ENCODE data around the gene GNPTAB. TPM values are rescaled to one million over a fixed set of nuclear protein-coding genes. Genes with fewer than 3 reads are reported as not detected.

Gene GNPTAB
- total and polyA plus RNA-seq, 5 donors, result 25.6 to 53.6 (median 50.7) TPM

DNA sequence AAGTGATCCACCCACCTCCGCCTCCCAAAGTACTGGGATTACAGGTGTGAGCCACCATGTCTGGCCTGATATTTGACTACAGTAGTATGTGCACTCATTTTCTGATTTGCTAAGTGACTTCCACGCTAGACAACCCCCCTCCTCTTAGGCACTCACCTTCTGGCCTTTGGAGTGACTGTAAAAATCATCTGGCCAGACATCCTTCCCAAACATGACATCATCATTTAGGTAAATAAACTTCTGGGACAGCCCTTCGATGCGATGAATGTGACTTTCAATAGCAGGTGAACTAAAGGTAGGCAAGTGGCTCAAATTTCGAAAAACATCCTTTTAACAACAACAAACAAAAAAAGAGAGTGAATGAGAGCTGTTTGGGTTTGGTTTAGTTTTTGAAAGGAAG lies 60.9 kb downstream of the GNPTAB start:
- Histone ChIP-seq H3K27ac (ENCODE audit: low read length) (no peak overlapping the region), H3K4me1 (ENCODE audit: control insufficient read depth, insufficient read depth, low read length) (no peaks in the 10 kb centered on the region), H3K9me3 (ENCODE audit: control insufficient read depth, low read length) (no peaks in the 10 kb centered on the region), H3K27me3 (ENCODE audit: control insufficient read depth, insufficient read depth) (no peaks in the 10 kb centered on the region), H3K4me3 (ENCODE audit: low read length) (no peak overlapping the region)
- DNase-seq, result no peak
- intact Hi-C loops (cut with DNase I), result loop anchor here in 2 of 4 donors (5.0 kb wide), 2 partner anchors 67 to 72 kb away; no protein-coding TSS in a partner anchor
- ATAC-seq, result no peak
- 92% methylated on average over 5 of the region's 5 CpGs for WGBS

DNA sequence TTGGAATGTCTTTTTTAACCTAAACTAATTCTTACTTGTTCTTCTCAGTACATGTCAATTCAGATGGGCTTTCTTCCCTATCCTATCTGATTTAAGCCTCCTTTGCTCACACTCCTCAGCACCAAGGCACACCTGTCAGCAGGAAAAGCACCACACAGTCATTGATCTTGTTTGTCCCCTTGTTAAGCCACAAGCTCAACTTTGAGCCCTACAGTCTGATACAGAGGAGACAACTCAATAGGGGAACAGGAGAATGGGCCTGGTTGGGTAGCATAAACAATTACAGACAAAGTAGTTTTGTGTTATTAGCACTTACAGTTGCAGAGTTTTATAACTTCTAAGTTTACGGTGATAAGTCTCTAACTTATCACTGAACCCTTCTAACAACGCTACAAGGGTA lies 62.0 kb downstream of the GNPTAB start:
- ATAC-seq (no peak), DNase-seq (no peak)
- no peaks in the 10 kb centered on the region for H3K4me1 ChIP-seq (ENCODE audit: control insufficient read depth, insufficient read depth, low read length)
- H3K27me3 ChIP-seq (ENCODE audit: control insufficient read depth, insufficient read depth), result no peaks in the 10 kb centered on the region
- WGBS, result 76% methylated on average over 2 of the region's 2 CpGs
- H3K4me3 ChIP-seq (ENCODE audit: low read length), result no peak overlapping the region
- intact Hi-C loops (cut with DNase I), result no loop called here
- no peak overlapping the region for H3K27ac ChIP-seq (ENCODE audit: low read length)
- no peaks in the 10 kb centered on the region for H3K9me3 ChIP-seq (ENCODE audit: control insufficient read depth, low read length)

DNA sequence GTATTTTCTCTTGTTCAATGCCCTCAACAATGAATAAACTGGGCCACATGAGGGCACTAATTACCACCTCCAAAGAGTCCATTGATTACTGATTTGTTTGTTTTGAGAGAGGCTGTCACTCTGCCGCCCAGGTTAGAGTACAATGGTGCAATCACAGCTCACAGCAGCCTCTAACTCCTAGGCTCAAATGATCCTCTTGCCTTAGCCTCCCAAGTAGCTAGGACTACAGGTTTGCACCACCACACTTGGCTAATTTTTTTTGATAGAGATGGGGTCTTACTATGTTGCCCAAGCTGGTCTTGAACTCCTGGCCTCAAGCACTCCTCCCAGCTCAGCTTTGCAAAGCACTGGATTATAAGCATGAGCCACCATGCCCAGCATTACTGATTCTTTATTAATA lies 63.2 kb downstream of the GNPTAB start:
- DNase-seq (no peak), ATAC-seq (no peak)
- intact Hi-C loops (cut with DNase I), result no loop called here
- Histone ChIP-seq H3K27me3 (ENCODE audit: control insufficient read depth, insufficient read depth) (no peaks in the 10 kb centered on the region), H3K27ac (ENCODE audit: low read length) (no peak overlapping the region), H3K4me1 (ENCODE audit: control insufficient read depth, insufficient read depth, low read length) (peaks cover 2% of the 10 kb centered on the region), H3K4me3 (ENCODE audit: low read length) (no peak overlapping the region), H3K9me3 (ENCODE audit: control insufficient read depth, low read length) (no peaks in the 10 kb centered on the region)
- WGBS, result 90% methylated on average over 1 of the region's 1 CpG

DNA sequence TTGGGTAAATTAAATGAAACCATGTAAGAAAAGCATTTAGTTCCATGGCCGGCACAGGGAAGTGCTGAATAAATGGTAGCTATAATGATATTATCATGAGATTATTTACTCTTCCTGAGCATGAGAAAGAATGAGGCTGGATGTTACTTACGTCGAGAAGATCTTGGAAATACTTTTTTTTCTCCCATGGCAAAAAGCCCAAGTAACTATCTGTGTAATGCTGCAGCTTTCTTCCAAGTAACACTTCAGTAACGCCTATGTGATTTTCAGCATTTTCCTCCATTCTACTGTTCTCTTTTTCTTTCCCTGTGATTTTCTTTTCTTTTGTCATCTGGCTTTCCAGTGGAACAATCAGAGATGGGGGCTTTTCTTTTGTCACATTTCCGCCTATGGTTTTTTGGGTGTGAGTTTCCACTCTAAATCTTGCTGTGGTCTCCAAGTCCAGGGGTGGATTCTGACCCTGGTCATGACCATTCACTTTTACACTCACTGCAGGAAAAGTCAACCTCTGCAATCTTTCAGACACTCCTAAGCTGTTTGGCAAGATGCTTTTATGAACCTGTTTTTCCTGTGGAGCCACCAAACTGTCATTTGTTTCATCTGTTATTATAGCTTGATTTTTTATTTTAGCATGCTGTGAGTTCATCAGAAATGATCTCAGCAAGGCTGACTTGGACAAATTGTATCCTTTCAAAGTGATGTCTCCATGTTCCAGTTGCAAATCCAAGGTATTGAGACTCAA lies 66.5 kb downstream of the GNPTAB start:
- intact Hi-C loops (cut with DNase I), result no loop called here
- no peak for DNase-seq
- H3K4me3 ChIP-seq (ENCODE audit: low read length), result no peak overlapping the region
- H3K27me3 ChIP-seq (ENCODE audit: control insufficient read depth, insufficient read depth), result no peaks in the 10 kb centered on the region
- WGBS, result 54% methylated on average over 5 of the region's 5 CpGs
- no peaks in the 10 kb centered on the region for H3K9me3 ChIP-seq (ENCODE audit: control insufficient read depth, low read length)
- ATAC-seq, result no peak
- no peak overlapping the region for H3K27ac ChIP-seq (ENCODE audit: low read length)
- peaks cover 2% of the 10 kb centered on the region for H3K4me1 ChIP-seq (ENCODE audit: control insufficient read depth, insufficient read depth, low read length)

DNA sequence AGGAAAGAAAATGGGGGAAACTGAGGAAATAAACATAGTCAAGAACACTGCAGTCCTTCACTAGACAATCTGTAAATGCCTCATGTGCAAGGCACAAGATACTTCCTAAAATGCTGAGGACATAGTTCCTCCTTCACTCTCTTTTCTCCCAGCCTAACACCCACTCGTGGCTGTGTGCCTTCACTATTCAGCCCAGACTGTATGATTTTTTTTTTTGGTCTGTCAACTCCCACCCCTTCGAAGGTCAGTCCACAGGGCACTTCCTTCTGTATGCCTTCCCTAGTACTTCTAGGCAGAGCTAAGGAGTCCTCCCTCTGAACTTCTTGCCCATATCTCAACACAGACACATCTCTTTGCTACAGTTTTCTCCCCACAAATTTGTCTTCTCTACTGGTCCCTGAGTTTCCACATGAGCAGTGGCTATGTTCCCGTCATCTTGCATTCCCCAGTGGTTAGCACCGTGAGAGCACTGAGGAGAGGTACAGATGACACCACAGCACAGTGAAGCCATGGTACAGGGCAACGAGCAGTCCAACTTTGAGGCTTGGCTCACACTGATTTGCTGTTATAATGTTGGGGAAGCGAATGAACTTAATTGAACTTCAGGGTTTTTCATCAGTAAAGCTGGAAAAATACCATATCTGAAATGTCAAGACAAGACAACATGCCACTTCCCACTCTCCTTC lies 67.4 kb downstream of the GNPTAB start:
- Histone ChIP-seq H3K27ac (ENCODE audit: low read length) (peak overlapping the region; percentile 13), H3K4me3 (ENCODE audit: low read length) (no peak overlapping the region), H3K27me3 (ENCODE audit: control insufficient read depth, insufficient read depth) (no peaks in the 10 kb centered on the region), H3K4me1 (ENCODE audit: control insufficient read depth, insufficient read depth, low read length) (peaks cover 2% of the 10 kb centered on the region), H3K9me3 (ENCODE audit: control insufficient read depth, low read length) (no peaks in the 10 kb centered on the region)
- ATAC-seq, result peak; percentile 62 to 68
- intact Hi-C loops (cut with DNase I), result no loop called here
- 54% methylated on average over 6 of the region's 6 CpGs for WGBS
- no peak for DNase-seq

DNA sequence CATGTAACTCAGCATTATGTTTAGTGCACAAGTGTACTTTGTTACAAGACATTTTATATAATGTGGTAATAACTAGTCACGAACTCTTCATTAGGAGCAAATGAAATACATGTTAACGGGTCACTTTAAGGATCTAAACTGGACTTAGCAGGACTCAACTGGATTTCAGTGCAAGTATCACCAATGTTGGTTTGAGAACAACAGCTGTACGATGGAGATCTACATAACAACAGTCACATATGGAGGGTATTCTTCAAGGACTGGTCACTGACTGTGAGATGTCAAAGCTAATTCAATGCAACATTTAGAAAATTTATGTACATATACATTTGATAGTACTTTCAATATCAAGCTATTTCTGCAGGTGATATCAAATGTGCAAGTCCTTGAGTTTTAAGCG lies 69.0 kb downstream of the GNPTAB start:
- no peak overlapping the region for H3K27ac ChIP-seq (ENCODE audit: low read length)
- no peak overlapping the region for H3K4me3 ChIP-seq (ENCODE audit: low read length)
- WGBS, result 91% methylated on average over 4 of the region's 4 CpGs
- intact Hi-C loops (cut with DNase I), result no loop called here
- no peaks in the 10 kb centered on the region for H3K9me3 ChIP-seq (ENCODE audit: control insufficient read depth, low read length)
- ATAC-seq, result no peak
- no peaks in the 10 kb centered on the region for H3K27me3 ChIP-seq (ENCODE audit: control insufficient read depth, insufficient read depth)
- peaks cover 2% of the 10 kb centered on the region for H3K4me1 ChIP-seq (ENCODE audit: control insufficient read depth, insufficient read depth, low read length)
- DNase-seq, result no peak

DNA sequence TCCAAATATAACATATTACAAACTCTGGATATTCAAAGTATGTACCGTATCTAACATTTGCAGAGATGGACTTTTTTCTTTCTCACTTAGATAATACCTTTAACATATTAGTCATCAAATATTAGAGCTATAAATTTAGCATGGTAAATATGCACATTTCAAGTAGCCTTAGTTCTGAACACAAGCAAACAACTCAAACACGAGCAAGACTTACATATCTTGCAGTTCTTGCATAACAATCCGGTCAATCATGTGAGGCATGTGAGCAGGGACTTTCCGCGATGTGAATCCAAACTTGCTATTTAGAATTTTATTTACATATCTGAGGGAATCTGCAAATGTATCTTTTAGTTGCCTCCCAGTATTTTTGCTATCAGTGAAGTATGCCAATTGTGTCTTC lies 69.4 kb downstream of the GNPTAB start:
- no peak for DNase-seq
- 68% methylated on average over 5 of the region's 5 CpGs for WGBS
- no peak for ATAC-seq
- H3K9me3 ChIP-seq (ENCODE audit: control insufficient read depth, low read length), result no peaks in the 10 kb centered on the region
- H3K27ac ChIP-seq (ENCODE audit: low read length), result no peak overlapping the region
- no peaks in the 10 kb centered on the region for H3K27me3 ChIP-seq (ENCODE audit: control insufficient read depth, insufficient read depth)
- H3K4me1 ChIP-seq (ENCODE audit: control insufficient read depth, insufficient read depth, low read length), result peaks cover 2% of the 10 kb centered on the region
- intact Hi-C loops (cut with DNase I), result no loop called here
- H3K4me3 ChIP-seq (ENCODE audit: low read length), result no peak overlapping the region

DNA sequence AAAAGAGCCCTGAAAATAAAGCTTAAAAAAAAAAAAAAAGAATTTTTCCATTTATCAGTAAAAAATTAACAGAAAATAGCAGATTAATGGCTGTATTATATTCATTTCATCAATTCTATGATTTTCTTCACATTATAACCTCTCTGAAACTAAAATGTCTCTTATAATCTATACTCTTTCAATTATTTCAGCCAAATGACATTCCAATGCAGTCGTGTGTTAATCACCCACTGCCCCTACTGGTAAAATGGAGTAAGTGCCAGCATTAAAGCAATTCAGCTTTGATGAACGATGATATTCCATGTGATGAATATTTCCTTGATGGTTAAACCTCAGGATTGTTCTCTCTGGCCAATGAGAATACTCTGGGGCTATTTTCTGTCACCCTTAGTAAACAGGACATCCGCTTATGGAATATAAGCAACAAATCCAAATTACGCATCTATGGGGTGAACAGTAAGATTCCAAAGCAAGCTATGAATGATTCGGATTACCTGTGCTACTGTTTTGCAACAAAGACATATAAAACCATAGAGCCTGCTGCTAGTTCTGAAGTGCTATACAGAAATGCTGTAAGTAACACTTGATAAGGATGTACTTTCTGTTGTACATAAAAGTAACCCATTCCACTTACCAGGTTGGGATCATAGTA lies 71.2 kb downstream of the GNPTAB start:
- Histone ChIP-seq H3K4me1 (ENCODE audit: control insufficient read depth, insufficient read depth, low read length) (peaks cover 2% of the 10 kb centered on the region), H3K4me3 (ENCODE audit: low read length) (no peak overlapping the region), H3K27me3 (ENCODE audit: control insufficient read depth, insufficient read depth) (no peaks in the 10 kb centered on the region), H3K9me3 (ENCODE audit: control insufficient read depth, low read length) (no peaks in the 10 kb centered on the region), H3K27ac (ENCODE audit: low read length) (no peak overlapping the region)
- intact Hi-C loops (cut with DNase I), result no loop called here
- no peak for DNase-seq
- ATAC-seq, result peak; percentile 32 to 33
- 62% methylated on average over 5 of the region's 5 CpGs for WGBS

DNA sequence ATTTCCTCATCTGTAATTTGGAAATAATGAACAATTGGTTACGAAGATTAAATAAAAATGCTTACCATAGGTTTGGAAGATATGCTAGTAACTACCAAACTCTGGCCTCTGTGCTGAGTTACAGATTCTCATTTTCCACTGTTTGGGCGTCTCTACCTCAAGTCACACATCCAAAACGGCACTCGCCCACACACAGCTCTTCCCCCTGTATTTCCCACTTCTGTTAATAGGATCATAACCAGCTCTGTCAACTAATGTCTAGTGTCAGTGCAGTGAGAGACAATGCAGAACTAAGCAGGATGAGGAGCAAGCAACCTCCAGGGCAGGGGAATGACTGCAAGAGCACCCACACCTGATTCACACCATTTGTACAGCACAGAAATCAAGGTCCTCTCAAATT lies 80.6 kb downstream of the GNPTAB start:
- ATAC-seq, result no peak
- intact Hi-C loops (cut with DNase I), result no loop called here

DNA sequence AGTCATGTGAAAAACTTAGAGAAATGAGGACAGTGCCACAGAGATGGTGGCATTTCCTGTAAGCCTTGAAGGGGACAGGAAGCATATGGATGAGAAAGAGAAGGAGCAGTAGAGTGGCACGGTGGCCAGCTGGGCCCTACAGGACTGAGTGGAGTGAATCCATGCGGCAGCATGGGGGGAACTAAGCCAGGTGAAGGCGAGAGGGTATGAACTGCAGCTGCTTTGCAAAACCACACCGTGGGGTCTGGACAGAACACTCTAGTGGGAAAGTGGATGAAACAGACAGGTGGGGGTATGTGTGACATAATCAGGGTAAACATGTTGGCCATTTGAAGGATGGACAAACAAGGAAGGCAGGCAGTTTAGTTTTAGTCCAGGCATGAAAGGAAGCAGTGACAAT lies 81.1 kb downstream of the GNPTAB start:
- WGBS, result 80% methylated on average over 4 of the region's 4 CpGs
- DNase-seq (no peak), ATAC-seq (peak in 1 of 2 donors; percentile 28)
- no peaks in the 10 kb centered on the region for H3K4me1 ChIP-seq (ENCODE audit: control insufficient read depth, insufficient read depth, low read length)
- no peaks in the 10 kb centered on the region for H3K9me3 ChIP-seq (ENCODE audit: control insufficient read depth, low read length)
- intact Hi-C loops (cut with DNase I), result no loop called here
- H3K27me3 ChIP-seq (ENCODE audit: control insufficient read depth, insufficient read depth), result no peaks in the 10 kb centered on the region
- no peak overlapping the region for H3K27ac ChIP-seq (ENCODE audit: low read length)
- no peak overlapping the region for H3K4me3 ChIP-seq (ENCODE audit: low read length)

More for the DNA sequence above, 80.6 kb downstream of the GNPTAB start:
- Histone ChIP-seq H3K9me3 (ENCODE audit: control insufficient read depth, low read length) (no peaks in the 10 kb centered on the region), H3K4me1 (ENCODE audit: control insufficient read depth, insufficient read depth, low read length) (no peaks in the 10 kb centered on the region), H3K27me3 (ENCODE audit: control insufficient read depth, insufficient read depth) (no peaks in the 10 kb centered on the region), H3K27ac (ENCODE audit: low read length) (no peak overlapping the region), H3K4me3 (ENCODE audit: low read length) (no peak overlapping the region)
- DNase-seq, result no peak
- 91% methylated on average over 4 of the region's 4 CpGs for WGBS

DNA sequence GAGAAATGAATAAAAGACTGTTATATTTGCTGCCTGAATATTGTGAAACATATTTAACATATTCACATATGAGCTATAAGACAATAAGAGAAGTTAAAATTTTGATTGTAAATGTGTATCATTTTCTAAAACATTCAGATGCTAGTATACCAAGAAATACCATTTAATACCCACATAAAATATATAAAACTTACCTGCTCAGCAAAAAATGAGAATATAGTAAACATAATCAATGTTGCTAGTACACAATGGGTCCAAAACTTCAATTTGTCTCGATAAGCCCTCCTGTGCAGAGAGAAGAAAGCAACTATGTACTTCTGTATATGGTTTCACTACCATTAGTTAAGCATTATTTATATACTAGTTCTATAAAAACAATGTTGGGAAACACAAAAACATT lies 81.9 kb downstream of the GNPTAB start:
- Histone ChIP-seq H3K27ac (ENCODE audit: low read length) (no peak overlapping the region), H3K27me3 (ENCODE audit: control insufficient read depth, insufficient read depth) (no peaks in the 10 kb centered on the region), H3K4me1 (ENCODE audit: control insufficient read depth, insufficient read depth, low read length) (no peaks in the 10 kb centered on the region), H3K9me3 (ENCODE audit: control insufficient read depth, low read length) (no peaks in the 10 kb centered on the region), H3K4me3 (ENCODE audit: low read length) (no peak overlapping the region)
- intact Hi-C loops (cut with DNase I), result no loop called here
- DNase-seq, result no peak
- no peak for ATAC-seq
- 96% methylated on average over 1 of the region's 1 CpG for WGBS

Measured in right cardiac atrium (tissue), 5 donors.